22Rv1 (cell line): Measurements from ENCODE around the gene SNX17.

ENCODE experiments used
- CTCF ChIP-seq: fragments of 450-650 bp; IDR thresholded peaks from 2 replicates; pipeline ENCODE4 v1.5.1; 2017; ENCODE audit warnings: mild to moderate bottlenecking
- ZFX ChIP-seq: fragments of 450-650 bp; IDR thresholded peaks from 2 replicates; pipeline ENCODE4 v1.6.1; 2017; ENCODE audit warnings: antibody characterized with exemption, borderline replicate concordance

GRCh38 chr2:27356056-27356381 is 14.4 kb upstream of the SNX17 start:
- no peak for TF ChIP-seq CTCF
- TF ChIP-seq ZFX: no peak
